Hepatocyte (in vitro differentiated cells): ENCODE results near the gene DDX28.

ENCODE experiments used
- EZH2 ChIP-seq: fragments of 200-600 bp; sonication (generic); IDR thresholded peaks from 2 replicates; pipeline ENCODE4 v1.6.1; 2016; ENCODE audit warnings: antibody characterized with exemption, mild to moderate bottlenecking, borderline replicate concordance
- TF ChIP-seq, protein P1 (sequence below): fragments of 200-600 bp; sonication (generic); IDR thresholded peaks from 2 replicates; pipeline ENCODE4 v1.5.1; 2016; ENCODE audit warnings: antibody characterized with exemption, mild to moderate bottlenecking; ENCODE audit not compliant: poor library complexity

DNA sequence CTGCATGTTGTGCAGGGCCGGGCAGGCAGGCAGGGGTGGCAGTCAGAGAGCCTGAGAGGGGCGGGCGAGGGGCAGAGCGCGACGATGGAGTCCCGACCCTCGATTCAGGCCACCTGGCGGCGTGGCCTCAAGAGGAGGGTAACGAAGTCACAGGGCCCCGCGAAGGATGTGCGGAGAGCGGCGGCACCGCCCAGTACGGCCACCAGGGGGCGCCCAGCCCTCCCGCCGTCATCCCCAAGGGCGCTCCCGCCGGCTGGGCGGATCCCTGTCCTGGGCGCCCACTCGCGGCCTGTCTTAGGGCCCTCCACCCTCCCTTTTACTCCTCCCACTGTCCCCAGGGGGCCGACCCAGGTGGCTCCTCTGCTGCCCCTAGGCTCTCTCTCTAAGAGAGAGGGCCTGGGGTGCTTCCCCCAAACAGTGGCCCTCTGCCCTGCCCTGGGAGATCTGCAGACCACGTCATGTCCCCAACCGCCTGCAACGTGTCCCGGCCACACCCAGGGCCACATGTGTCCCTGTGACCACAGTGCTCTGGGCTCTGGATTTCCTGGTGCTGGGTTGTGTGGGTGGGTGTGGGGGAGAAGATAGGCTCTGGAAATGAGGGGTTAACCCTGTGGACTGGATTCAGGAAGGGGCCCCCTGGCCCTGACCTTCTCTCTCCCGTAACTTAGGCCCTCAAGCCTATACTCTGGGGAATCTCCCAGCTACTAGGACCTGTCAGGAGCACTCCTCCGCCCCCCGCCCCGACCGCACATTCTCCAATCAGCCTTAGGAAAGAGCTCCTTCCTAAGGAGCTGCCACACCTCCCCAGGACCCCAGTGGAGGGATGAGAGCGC lies 29.6 kb downstream of the DDX28 start:
- TF ChIP-seq, protein P1, sequence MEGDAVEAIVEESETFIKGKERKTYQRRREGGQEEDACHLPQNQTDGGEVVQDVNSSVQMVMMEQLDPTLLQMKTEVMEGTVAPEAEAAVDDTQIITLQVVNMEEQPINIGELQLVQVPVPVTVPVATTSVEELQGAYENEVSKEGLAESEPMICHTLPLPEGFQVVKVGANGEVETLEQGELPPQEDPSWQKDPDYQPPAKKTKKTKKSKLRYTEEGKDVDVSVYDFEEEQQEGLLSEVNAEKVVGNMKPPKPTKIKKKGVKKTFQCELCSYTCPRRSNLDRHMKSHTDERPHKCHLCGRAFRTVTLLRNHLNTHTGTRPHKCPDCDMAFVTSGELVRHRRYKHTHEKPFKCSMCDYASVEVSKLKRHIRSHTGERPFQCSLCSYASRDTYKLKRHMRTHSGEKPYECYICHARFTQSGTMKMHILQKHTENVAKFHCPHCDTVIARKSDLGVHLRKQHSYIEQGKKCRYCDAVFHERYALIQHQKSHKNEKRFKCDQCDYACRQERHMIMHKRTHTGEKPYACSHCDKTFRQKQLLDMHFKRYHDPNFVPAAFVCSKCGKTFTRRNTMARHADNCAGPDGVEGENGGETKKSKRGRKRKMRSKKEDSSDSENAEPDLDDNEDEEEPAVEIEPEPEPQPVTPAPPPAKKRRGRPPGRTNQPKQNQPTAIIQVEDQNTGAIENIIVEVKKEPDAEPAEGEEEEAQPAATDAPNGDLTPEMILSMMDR: peak; percentile 96
- TF ChIP-seq EZH2: no peak
